ENCODE data around the gene AFF3.

The AFF3 gene

GRCh38 chr2:99611786-99612185, 530.6 kb downstream of the AFF3 start:
- H3K4me2 ChIP-seq (ENCODE audit: low read depth, low read length): no peak overlapping the region
- no peaks in the 10 kb centered on the region for H3K36me3 ChIP-seq (replicated peaks; ENCODE audit: insufficient read depth, low read length)
- no peak overlapping the region for H3K27ac ChIP-seq (ENCODE audit: low read length)
- no peaks in the 10 kb centered on the region for H3K9me3 ChIP-seq (replicated peaks; ENCODE audit: insufficient read depth, low read length)
- no peaks in the 10 kb centered on the region for H3K79me2 ChIP-seq (ENCODE audit: low read length)
- H3K9me2 ChIP-seq (replicated peaks; ENCODE audit: insufficient read depth, low read length): no peaks in the 10 kb centered on the region
- DNase-seq: no peak
- no peak overlapping the region for H3K9ac ChIP-seq (ENCODE audit: low read length)
- H3F3A ChIP-seq (ENCODE audit: insufficient read depth, low read length): no peaks in the 10 kb centered on the region
- no peaks in the 10 kb centered on the region for H4K20me1 ChIP-seq (ENCODE audit: insufficient read depth, low read length)
- no peak for TF ChIP-seq EZH2 (optimal IDR thresholded peaks at IDR 0.05; ENCODE audit: low read depth, low read length)
- TF ChIP-seq EZH2phosphoT487 (IDR thresholded peaks at IDR 0.05; ENCODE audit: low read length): no peak
- no peak for TF ChIP-seq CTCF (IDR thresholded peaks at IDR 0.05; ENCODE audit: low read length)
- no peaks in the 10 kb centered on the region for H3K4me1 ChIP-seq (ENCODE audit: low read length)
- H3K27me3 ChIP-seq (replicated peaks; ENCODE audit: insufficient read depth, low read length): no peaks in the 10 kb centered on the region
- H2AFZ ChIP-seq (ENCODE audit: low read length): no peak overlapping the region
- no peak overlapping the region for H3K4me3 ChIP-seq (ENCODE audit: low read length)

GRCh38 chr2:99611034-99611433, 531.4 kb downstream of the AFF3 start:
- Histone ChIP-seq H3K79me2 (ENCODE audit: low read length) (no peaks in the 10 kb centered on the region), H2AFZ (ENCODE audit: low read length) (no peak overlapping the region)

GRCh38 chr2:99609851-99610381, 532.5 kb downstream of the AFF3 start:
- Histone ChIP-seq H3K9me2 (replicated peaks; ENCODE audit: insufficient read depth, low read length) (no peaks in the 10 kb centered on the region), H3K36me3 (replicated peaks; ENCODE audit: insufficient read depth, low read length) (no peaks in the 10 kb centered on the region), H3K27ac (ENCODE audit: low read length) (no peak overlapping the region), H3K4me3 (ENCODE audit: low read length) (no peak overlapping the region), H4K20me1 (ENCODE audit: insufficient read depth, low read length) (no peaks in the 10 kb centered on the region), H3K9ac (ENCODE audit: low read length) (no peak overlapping the region), H3K27me3 (replicated peaks; ENCODE audit: insufficient read depth, low read length) (no peaks in the 10 kb centered on the region), H3F3A (ENCODE audit: insufficient read depth, low read length) (no peaks in the 10 kb centered on the region), H2AFZ (ENCODE audit: low read length) (no peak overlapping the region), H3K4me1 (ENCODE audit: low read length) (no peaks in the 10 kb centered on the region), H3K4me2 (ENCODE audit: low read depth, low read length) (no peak overlapping the region), H3K79me2 (ENCODE audit: low read length) (no peaks in the 10 kb centered on the region), H3K9me3 (replicated peaks; ENCODE audit: insufficient read depth, low read length) (no peaks in the 10 kb centered on the region)
- no peak for DNase-seq
- TF ChIP-seq EZH2 (optimal IDR thresholded peaks at IDR 0.05; ENCODE audit: low read depth, low read length) (no peak), CTCF (IDR thresholded peaks at IDR 0.05; ENCODE audit: low read length) (no peak), EZH2phosphoT487 (IDR thresholded peaks at IDR 0.05; ENCODE audit: low read length) (no peak)

More at GRCh38 chr2:99611034-99611433, 531.4 kb downstream of the AFF3 start:
- Histone ChIP-seq H3K27me3 (replicated peaks; ENCODE audit: insufficient read depth, low read length) (no peaks in the 10 kb centered on the region), H4K20me1 (ENCODE audit: insufficient read depth, low read length) (no peaks in the 10 kb centered on the region), H3K9me2 (replicated peaks; ENCODE audit: insufficient read depth, low read length) (no peaks in the 10 kb centered on the region), H3K27ac (ENCODE audit: low read length) (no peak overlapping the region), H3F3A (ENCODE audit: insufficient read depth, low read length) (no peaks in the 10 kb centered on the region), H3K9me3 (replicated peaks; ENCODE audit: insufficient read depth, low read length) (no peaks in the 10 kb centered on the region), H3K36me3 (replicated peaks; ENCODE audit: insufficient read depth, low read length) (no peaks in the 10 kb centered on the region), H3K4me3 (ENCODE audit: low read length) (no peak overlapping the region), H3K9ac (ENCODE audit: low read length) (no peak overlapping the region), H3K4me1 (ENCODE audit: low read length) (no peaks in the 10 kb centered on the region), H3K4me2 (ENCODE audit: low read depth, low read length) (no peak overlapping the region)
- no peak for DNase-seq
- TF ChIP-seq EZH2phosphoT487 (IDR thresholded peaks at IDR 0.05; ENCODE audit: low read length): no peak
- TF ChIP-seq CTCF (IDR thresholded peaks at IDR 0.05; ENCODE audit: low read length): no peak
- no peak for TF ChIP-seq EZH2 (optimal IDR thresholded peaks at IDR 0.05; ENCODE audit: low read depth, low read length)
